Measurements from ENCODE around the gene BANP.
"Not testable (repeated sequence)": the region's sequence is repeated elsewhere in the genome, so short reads cannot be mapped to it uniquely, and the experiment has no call there.

BANP gene

GRCh38 chr16:87968541-87968940 lies 17.3 kb downstream of the BANP start:
- FAIRE-seq, result no peak

GRCh38 chr16:87970186-87970585 lies 19.0 kb downstream of the BANP start:
- no peak for FAIRE-seq

GRCh38 chr16:87971933-87972332 lies 20.7 kb downstream of the BANP start:
- FAIRE-seq, result no peak

- no peak for FAIRE-seq
Observed at GRCh38 chr16:87973717-87974116, 22.5 kb downstream of the BANP start.

- FAIRE-seq, result no peak
Observed at GRCh38 chr16:87974178-87974577, 22.9 kb downstream of the BANP start.

GRCh38 chr16:87976665-87977064 lies 25.4 kb downstream of the BANP start:
- no peak for FAIRE-seq

GRCh38 chr16:87978127-87978526 lies 26.9 kb downstream of the BANP start:
- no peak for FAIRE-seq

GRCh38 chr16:87979352-87979751 lies 28.1 kb downstream of the BANP start:
- no peak for FAIRE-seq

GRCh38 chr16:87979911-87980630 lies 28.8 kb downstream of the BANP start:
- FAIRE-seq, result not testable (repeated sequence)

- FAIRE-seq, result not testable (repeated sequence)
Observed at GRCh38 chr16:87981376-87981775, 30.1 kb downstream of the BANP start.

GRCh38 chr16:87982581-87983041 lies 31.4 kb downstream of the BANP start:
- FAIRE-seq, result no peak

GRCh38 chr16:87983072-87983736 lies 32.0 kb downstream of the BANP start:
- not testable (repeated sequence) for FAIRE-seq

- FAIRE-seq, result not testable (repeated sequence)
Observed at GRCh38 chr16:87983737-87984097, 32.5 kb downstream of the BANP start.

- FAIRE-seq, result not testable (repeated sequence)
Observed at GRCh38 chr16:87984180-87984579, 32.9 kb downstream of the BANP start.

GRCh38 chr16:87984632-87985267 lies 33.5 kb downstream of the BANP start:
- no peak for FAIRE-seq

GRCh38 chr16:87985493-87985892 lies 34.3 kb downstream of the BANP start:
- FAIRE-seq, result not testable (repeated sequence)

GRCh38 chr16:87986361-87986849 lies 35.2 kb downstream of the BANP start:
- FAIRE-seq, result not testable (repeated sequence)

GRCh38 chr16:87988596-87988995 lies 37.4 kb downstream of the BANP start:
- not testable (repeated sequence) for FAIRE-seq

- FAIRE-seq, result not testable (repeated sequence)
Observed at GRCh38 chr16:87990254-87990653, 39.0 kb downstream of the BANP start.

- FAIRE-seq, result not testable (repeated sequence)
Observed at GRCh38 chr16:87992142-87992541, 40.9 kb downstream of the BANP start.

GRCh38 chr16:87993901-87994300 lies 42.7 kb downstream of the BANP start:
- FAIRE-seq, result no peak

GRCh38 chr16:87995644-87996043 lies 44.4 kb downstream of the BANP start:
- no peak for FAIRE-seq
